ENCODE data around the gene TXNRD1.

TXNRD1 gene

GRCh38 chr12:104314242-104314614, 98.6 kb downstream of the TXNRD1 start:
- no peak for TF ChIP-seq SIN3A (IDR thresholded peaks at IDR 0.05; ENCODE audit: borderline replicate concordance, insufficient read depth, low read length)
- no peak for TF ChIP-seq FOXP2 (optimal IDR thresholded peaks at IDR 0.05; ENCODE audit: borderline replicate concordance, extremely low read depth, extremely low read length, insufficient read depth)
- no peak for TF ChIP-seq REST (IDR thresholded peaks at IDR 0.05; ENCODE audit: insufficient read depth in 1 of 2, low read depth in 2 of 2, low read length in 2 of 2)
- TF ChIP-seq POLR2AphosphoS5 (IDR thresholded peaks at IDR 0.05; ENCODE audit: low read depth, low read length) = no peak
- no peak for TF ChIP-seq TAF1 (IDR thresholded peaks at IDR 0.05; ENCODE audit: borderline replicate concordance, insufficient read depth, low read length)

- TF ChIP-seq REST (IDR thresholded peaks at IDR 0.05; ENCODE audit: insufficient read depth in 1 of 2, low read depth in 2 of 2, low read length in 2 of 2) = no peak
- no peak for TF ChIP-seq FOXP2 (optimal IDR thresholded peaks at IDR 0.05; ENCODE audit: borderline replicate concordance, extremely low read depth, extremely low read length, insufficient read depth)
- TF ChIP-seq TAF1 (IDR thresholded peaks at IDR 0.05; ENCODE audit: borderline replicate concordance, insufficient read depth, low read length) = no peak
- no peak for TF ChIP-seq SIN3A (IDR thresholded peaks at IDR 0.05; ENCODE audit: borderline replicate concordance, insufficient read depth, low read length)
- TF ChIP-seq POLR2AphosphoS5 (IDR thresholded peaks at IDR 0.05; ENCODE audit: low read depth, low read length) = no peak
These were observed 100.0 kb downstream of the TXNRD1 start for GRCh38 chr12:104315326-104316224.

- TF ChIP-seq FOXP2 (optimal IDR thresholded peaks at IDR 0.05; ENCODE audit: borderline replicate concordance, extremely low read depth, extremely low read length, insufficient read depth) = no peak
- no peak for TF ChIP-seq REST (IDR thresholded peaks at IDR 0.05; ENCODE audit: insufficient read depth in 1 of 2, low read depth in 2 of 2, low read length in 2 of 2)
- no peak for TF ChIP-seq POLR2AphosphoS5 (IDR thresholded peaks at IDR 0.05; ENCODE audit: low read depth, low read length)
- TF ChIP-seq TAF1 (IDR thresholded peaks at IDR 0.05; ENCODE audit: borderline replicate concordance, insufficient read depth, low read length) = no peak
- TF ChIP-seq SIN3A (IDR thresholded peaks at IDR 0.05; ENCODE audit: borderline replicate concordance, insufficient read depth, low read length) = no peak
These were observed 101.4 kb downstream of the TXNRD1 start for GRCh38 chr12:104316936-104317335.

GRCh38 chr12:104317538-104318210, 102.1 kb downstream of the TXNRD1 start:
- TF ChIP-seq POLR2AphosphoS5 (IDR thresholded peaks at IDR 0.05; ENCODE audit: low read depth, low read length) (no peak), FOXP2 (optimal IDR thresholded peaks at IDR 0.05; ENCODE audit: borderline replicate concordance, extremely low read depth, extremely low read length, insufficient read depth) (no peak), SIN3A (IDR thresholded peaks at IDR 0.05; ENCODE audit: borderline replicate concordance, insufficient read depth, low read length) (no peak), REST (IDR thresholded peaks at IDR 0.05; ENCODE audit: insufficient read depth in 1 of 2, low read depth in 2 of 2, low read length in 2 of 2) (no peak), TAF1 (IDR thresholded peaks at IDR 0.05; ENCODE audit: borderline replicate concordance, insufficient read depth, low read length) (no peak)

Data from PFSK-1 (cell line).